Fibroblast of villous mesenchyme (primary cell): ENCODE results near the gene SHROOM3. TPM values are rescaled to one million over a fixed set of nuclear protein-coding genes. Genes with fewer than 3 reads are reported as not detected.
"Not testable (repeated sequence)": the region's sequence is repeated elsewhere in the genome, so short reads cannot be mapped to it uniquely, and the experiment has no call there.

Experiments
- DNase-seq: peaks from one replicate; pipeline ENCODE4 v3.0.0-alpha.2; 2010; ENCODE audit warnings: low read depth
- H3K4me3 ChIP-seq: 2 replicates; pipeline ENCODE4 v1.5.1; 2011; ENCODE audit warnings: low read depth, mild to moderate bottlenecking, low read length
- CTCF ChIP-seq: IDR thresholded peaks from 2 replicates; pipeline ENCODE4 v1.5.1; 2012; ENCODE audit warnings: low read depth, mild to moderate bottlenecking, low read length; ENCODE audit not compliant: insufficient read depth
- total RNA-seq: library from RNA; depleted of rRNA; stranded (reverse); fragments of >200 nt; gene quantifications from 2 replicates; pipeline ENCODE4 v1.2.3, GENCODE V29; 2012

SHROOM3 gene
- total RNA-seq, 1 donor = 27.6 TPM

DNA sequence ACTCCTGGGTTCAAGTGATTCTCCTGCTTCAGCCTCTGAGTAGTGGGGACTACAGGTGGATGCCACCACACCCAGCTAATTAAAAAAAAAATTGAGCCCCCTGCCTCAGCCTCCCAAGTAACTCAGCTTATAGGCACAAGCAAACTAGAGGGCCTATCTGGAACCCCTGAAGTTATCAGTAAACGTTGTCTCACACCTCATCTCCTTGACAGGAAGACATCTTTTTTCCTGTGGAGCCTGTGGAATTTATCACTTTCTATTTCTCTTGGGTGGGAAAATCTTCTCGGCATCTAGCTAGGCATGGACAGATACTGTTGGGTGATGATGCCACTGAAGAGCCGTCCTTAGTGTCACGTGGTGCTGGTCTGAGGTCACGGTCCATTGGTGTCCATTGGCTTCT is 291.6 kb downstream of the SHROOM3 start:
- no peak for TF ChIP-seq CTCF
- H3K4me3 ChIP-seq = no peak overlapping the region
- DNase-seq = no peak

DNA sequence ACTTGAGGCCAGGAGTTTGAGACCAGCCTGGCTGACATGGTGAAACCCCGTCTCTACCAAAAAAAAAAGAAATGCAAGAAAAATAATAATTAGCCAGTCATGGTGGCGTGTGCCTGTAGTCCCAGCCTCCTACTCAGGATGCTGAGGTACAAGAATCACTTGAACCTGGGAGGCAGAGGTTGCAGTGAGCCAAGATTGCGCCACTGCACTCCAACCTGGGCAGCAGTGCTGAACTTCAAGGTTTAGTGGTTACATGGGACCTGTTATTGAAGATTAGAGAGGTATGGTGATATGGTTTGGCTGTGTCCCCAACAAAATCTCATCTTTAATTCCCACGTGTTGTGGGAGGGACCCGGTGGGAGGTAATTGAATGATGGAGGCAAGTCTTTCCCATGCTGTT is 292.9 kb downstream of the SHROOM3 start:
- not testable (repeated sequence) for DNase-seq, H3K4me3 ChIP-seq

GRCh38 chr4:76729460-76729859 is 294.4 kb downstream of the SHROOM3 start:
- TF ChIP-seq CTCF = no peak
- DNase-seq = no peak
- H3K4me3 ChIP-seq = no peak overlapping the region

DNA sequence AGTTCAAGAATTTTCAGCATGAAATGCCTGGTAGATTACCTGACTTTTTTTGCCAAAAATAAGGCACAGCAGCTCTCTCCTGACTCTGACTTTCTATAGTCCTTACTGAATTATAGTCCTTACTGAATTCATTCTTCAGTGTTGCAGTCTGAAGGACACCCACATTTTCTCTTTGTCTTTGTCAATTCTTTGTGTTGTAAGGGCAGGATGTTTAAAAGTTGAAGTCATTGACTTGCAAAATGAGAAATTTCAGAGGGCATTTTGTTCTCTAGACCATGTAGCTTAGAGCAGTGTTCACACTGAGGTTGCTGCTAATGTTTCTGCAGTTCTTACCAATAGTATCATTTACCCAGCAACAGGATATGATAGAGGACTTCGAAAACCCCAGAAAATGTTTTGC is 295.0 kb downstream of the SHROOM3 start:
- no peak overlapping the region for H3K4me3 ChIP-seq
- DNase-seq = no peak
- no peak for TF ChIP-seq CTCF

DNA sequence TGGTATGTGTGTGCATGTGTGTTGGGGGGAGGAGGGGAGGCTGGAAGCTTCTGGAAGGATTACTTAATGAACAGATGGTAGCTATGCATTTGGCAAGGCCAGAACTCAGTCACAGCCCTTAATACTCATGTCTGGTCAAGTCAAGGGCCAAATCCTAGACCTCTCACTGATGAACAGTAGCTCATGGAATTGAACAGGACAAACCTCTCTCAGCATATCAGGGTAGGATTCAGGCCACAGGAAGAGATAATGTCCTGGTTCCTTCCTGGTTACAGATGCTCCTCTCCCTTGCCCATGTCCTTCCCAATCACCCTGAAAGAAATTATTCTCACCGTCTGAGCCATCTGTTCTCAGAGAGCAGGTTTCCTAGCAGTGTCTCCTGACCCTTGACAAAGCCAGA is 297.2 kb downstream of the SHROOM3 start:
- no peak overlapping the region for H3K4me3 ChIP-seq
- DNase-seq = no peak
- no peak for TF ChIP-seq CTCF

DNA sequence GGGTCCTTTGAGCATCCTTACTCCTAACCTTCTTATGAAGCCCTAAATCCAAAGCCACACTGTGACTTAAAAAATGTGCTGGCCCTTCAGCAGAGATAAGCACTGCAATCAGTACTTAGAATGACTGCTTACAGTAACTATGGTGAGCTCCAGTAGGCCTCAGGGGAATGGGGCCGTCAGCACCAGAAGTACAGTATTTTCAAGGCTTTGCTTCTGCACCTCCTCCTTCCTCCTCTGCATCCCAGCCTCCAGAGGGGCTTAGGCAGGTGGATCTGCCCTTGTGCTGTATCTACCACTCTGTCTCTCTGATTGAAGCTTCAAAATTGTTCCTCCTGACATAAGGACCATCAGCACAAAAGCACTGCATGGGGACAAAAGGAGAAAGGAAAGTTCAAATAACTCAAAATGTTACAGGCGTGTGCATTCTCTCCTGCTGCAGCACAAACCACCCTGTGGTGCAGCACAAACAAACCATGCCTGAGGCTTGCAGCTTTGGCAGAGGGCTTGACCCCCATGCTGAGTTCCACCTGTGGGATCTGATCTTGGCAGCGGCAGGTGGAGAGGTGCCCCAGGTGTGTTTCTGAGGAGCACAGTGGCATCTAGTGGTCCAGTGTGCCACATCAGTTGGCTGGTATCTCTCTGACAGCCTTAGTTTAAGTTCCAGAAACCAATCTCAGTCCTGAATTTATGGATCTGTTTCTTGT is 298.2 kb downstream of the SHROOM3 start:
- H3K4me3 ChIP-seq = no peak overlapping the region
- no peak for DNase-seq
- TF ChIP-seq CTCF = no peak

GRCh38 chr4:76736414-76736813 is 301.4 kb downstream of the SHROOM3 start:
- DNase-seq = peak; percentile 76
- no peak for TF ChIP-seq CTCF
- no peak overlapping the region for H3K4me3 ChIP-seq
